GM12875 (cell line): ENCODE data around the gene MYL7.

Source experiments
- H3K4me3 ChIP-seq: one replicate; pipeline ENCODE4 v1.5.1; 2011; ENCODE audit warnings: low read depth, low read length, control low read depth
- TF ChIP-seq, protein P1 (sequence below): IDR thresholded peaks from 2 replicates; pipeline ENCODE4 v1.5.1; 2011; ENCODE audit warnings: low read depth, mild to moderate bottlenecking, control low read depth, inconsistent platforms, low read length, moderate library complexity, borderline replicate concordance; ENCODE audit not compliant: insufficient read depth

Gene MYL7

DNA sequence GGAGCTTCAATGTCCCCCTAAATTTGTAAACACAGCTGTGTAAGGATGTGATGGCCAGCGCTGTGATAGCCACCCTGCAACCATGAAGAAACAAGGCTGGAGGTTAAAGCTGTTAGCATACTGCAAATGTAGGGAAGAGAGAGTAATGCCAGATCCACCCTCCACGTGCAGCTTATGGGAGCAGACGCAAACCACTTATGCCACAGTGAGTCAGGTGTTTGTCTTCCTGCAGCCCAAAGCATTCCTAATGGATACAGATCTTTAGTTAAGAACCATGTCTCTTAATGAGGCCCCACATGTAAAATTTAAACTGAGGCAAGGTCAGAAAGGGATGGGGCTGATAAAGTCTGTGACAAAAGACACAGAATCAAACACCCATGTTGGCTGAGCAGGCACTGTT is 13.6 kb upstream of the MYL7 start:
- no peak overlapping the region for H3K4me3 ChIP-seq
- TF ChIP-seq, protein P1, sequence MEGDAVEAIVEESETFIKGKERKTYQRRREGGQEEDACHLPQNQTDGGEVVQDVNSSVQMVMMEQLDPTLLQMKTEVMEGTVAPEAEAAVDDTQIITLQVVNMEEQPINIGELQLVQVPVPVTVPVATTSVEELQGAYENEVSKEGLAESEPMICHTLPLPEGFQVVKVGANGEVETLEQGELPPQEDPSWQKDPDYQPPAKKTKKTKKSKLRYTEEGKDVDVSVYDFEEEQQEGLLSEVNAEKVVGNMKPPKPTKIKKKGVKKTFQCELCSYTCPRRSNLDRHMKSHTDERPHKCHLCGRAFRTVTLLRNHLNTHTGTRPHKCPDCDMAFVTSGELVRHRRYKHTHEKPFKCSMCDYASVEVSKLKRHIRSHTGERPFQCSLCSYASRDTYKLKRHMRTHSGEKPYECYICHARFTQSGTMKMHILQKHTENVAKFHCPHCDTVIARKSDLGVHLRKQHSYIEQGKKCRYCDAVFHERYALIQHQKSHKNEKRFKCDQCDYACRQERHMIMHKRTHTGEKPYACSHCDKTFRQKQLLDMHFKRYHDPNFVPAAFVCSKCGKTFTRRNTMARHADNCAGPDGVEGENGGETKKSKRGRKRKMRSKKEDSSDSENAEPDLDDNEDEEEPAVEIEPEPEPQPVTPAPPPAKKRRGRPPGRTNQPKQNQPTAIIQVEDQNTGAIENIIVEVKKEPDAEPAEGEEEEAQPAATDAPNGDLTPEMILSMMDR: no peak

GRCh38 chr7:44153948-44154335 is 12.8 kb upstream of the MYL7 start:
- no peak overlapping the region for H3K4me3 ChIP-seq
- TF ChIP-seq, protein P1: no peak

DNA sequence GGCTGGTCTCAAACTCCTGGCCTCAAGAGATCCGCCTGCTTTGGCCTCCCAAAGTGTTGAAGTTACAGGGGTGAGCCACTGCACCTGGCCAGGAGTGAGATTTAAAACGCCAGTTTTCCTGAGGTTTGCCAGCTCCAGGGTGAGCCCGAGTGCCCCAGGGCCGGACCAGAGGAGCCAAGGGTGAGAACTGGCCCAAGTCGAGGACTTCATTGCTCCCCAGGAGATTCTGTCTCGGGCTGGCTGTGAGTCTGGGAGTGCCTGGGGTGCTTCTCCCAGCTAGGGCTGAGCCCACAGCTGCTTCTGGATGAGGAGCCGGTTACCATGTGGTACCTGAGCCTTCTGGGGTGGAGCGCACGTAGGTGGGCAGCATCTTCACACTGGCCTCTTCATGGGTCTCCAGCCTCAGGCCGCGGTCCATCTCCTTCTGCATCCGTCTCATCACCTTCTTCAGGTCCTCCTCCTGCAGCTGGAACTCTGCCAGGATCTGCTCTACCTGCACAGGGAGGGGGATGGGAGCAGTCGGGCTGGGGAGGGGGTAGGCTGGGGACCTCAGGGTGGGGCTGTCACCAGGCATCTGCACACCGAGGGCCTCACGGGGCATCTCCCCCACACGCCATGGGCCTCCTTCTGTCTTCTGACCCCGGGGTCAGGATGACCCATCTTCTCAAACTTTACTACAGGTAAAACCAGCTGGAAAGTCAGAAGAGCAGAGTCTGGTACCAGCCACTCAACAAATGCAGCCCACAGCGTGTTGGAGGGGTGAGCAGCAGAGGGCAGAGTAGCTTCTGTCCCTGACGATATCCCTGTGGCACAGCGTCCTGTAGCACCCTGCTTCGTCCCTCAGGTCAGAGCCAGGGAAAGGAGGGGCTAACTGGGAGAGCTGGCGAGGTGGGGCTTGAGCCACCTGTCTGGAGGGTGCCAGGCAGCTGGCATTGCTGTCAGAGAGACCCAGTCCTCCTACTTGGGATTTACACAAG is 12.1 kb upstream of the MYL7 start:
- H3K4me3 ChIP-seq: no peak overlapping the region
- TF ChIP-seq, protein P1: no peak

GRCh38 chr7:44151956-44152355 is 10.8 kb upstream of the MYL7 start:
- TF ChIP-seq, protein P1: no peak
- H3K4me3 ChIP-seq: no peak overlapping the region

- TF ChIP-seq, protein P1: no peak
- H3K4me3 ChIP-seq: no peak overlapping the region
These were observed 10.1 kb upstream of the MYL7 start for GRCh38 chr7:44150966-44151941.

DNA sequence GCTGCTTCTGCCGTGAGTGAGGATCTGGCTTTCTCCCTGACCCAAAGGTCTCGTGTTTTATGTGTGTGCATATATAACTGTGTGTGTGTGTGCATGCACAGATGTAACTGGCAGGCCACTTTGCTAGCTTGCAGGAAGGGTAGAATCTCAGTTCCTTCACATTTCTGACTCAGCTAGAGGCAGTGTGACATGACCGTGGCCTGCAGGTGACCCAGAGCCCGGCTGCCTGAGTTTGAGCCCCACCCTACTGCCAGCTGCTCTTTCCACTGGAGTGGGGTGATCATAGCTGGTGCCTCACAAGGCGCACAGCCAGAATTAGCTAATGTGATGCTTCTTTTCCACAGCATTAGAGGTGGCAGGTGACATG is 9.3 kb upstream of the MYL7 start:
- no peak overlapping the region for H3K4me3 ChIP-seq
- TF ChIP-seq, protein P1: no peak
